GM19351 (cell line): Measurements from ENCODE around the gene DNM1L.

Experiments
- ATAC-seq: cut with Tn5 transposase; IDR thresholded peaks from one replicate; pipeline ENCODE4 v1.9.1; 2021; ENCODE audit warnings: mild to moderate bottlenecking, moderate library complexity; ENCODE audit not compliant: unreplicated experiment

DNM1L gene

GRCh38 chr12:32679091-32679919 lies at the start of gene DNM1L:
Gene DNM1L, plus strand, starts transcription at chr12:32679301. Its CDS starts 63 bp downstream, at chr12:32679364.
- ATAC-seq: peak; percentile 92

DNA sequence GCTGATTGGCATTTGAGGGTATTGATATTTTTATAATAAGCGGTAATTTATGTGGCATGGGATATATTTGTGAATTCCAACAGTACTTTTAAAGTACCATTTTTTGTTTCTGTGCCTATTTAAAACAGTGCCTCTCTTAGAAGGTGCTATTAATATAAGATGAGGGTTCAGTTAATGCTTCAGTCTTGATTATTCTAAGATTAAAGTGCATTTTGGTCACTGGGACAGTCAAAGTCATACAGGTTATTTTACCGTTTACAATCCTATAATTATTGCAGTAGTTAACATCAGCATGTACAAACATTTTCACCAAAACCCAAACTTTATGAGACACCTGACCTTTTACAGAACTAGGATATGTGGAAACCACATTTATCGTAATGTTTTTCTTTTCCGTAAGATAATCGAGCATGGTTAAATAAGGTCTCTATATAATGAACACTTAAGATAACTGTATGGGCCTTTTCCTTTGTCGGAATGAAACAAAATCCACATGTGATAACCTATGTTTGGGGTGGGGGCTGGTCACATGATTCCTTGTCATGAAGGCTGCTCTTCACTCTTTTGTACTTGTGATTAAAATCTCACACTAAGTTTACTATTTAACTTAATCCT lies 37.7 kb upstream of the DNM1L start:
- ATAC-seq: no peak

DNA sequence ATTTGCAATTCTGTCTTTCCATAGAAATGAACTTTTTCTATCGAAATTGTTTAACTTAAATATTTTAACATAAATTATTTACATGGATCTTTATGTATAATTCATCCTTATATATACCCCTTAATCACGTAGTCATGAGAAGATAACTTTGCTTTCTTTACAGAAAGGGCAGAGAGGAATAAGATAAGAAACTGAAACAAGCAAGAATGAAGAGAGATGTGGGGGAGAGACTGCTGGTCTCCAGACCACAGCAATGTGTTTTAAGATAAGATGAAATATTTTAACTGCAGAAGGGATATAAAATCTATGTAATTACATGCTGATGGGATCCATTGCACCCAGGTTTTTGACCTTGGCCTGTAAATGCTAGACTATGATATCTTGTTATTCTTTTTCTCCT lies 34.7 kb upstream of the DNM1L start:
- ATAC-seq: no peak

DNA sequence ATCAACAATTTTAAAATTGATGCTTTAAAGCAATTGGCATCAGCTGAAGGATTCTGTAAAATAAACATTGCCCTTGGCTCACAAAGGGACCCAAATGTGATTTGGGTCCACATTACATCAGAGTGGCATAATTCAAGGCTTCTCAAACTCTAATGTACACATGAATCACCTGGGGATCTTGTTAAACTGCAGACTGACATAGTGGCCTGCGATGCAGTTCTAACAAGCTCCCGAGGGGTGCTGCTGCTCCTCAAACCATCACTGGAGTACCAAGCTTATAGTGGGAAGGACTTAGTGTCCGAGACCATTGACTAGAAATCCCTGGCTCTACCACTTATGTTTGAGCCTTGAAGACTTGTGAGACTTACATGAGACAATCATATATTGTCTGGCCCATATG lies 31.8 kb upstream of the DNM1L start:
- ATAC-seq: no peak

DNA sequence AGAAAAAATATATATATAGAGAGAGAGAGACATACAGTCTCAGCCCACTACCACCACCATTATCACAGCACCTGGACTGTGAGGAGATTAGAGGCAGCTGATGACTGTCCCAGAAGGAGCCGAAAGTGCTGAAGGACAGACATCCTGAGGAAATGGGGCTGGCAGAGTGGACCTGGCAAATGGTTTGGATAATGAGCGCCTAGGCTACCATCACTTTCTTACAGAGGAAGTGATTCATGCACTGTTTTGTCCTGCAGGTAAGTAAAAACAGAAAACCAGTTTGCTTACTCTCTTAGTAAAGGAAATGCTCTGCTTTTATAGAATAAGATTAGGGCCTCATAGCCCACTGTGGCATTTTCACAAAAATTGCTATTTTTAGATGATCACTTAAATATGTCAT lies 28.6 kb upstream of the DNM1L start:
- no peak for ATAC-seq

GRCh38 chr12:32651151-32651955 lies 27.7 kb upstream of the DNM1L start:
- no peak for ATAC-seq

DNA sequence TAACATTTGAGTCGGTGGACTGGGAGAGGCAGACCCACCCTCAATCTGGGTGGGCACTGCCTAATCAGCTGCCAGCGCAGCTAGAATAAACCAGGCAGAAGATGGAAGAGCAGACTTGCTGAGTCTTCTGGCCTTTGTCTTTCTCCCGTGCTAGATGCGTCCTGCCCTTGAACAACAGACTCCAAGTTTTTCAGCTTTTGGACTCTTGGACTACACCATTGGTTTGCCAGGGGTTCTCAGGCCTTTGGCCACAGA lies 27.2 kb upstream of the DNM1L start:
- ATAC-seq: no peak

GRCh38 chr12:32659908-32660440 lies 19.1 kb upstream of the DNM1L start:
- ATAC-seq: no peak

- no peak for ATAC-seq
Observed at GRCh38 chr12:32661706-32662105, 17.4 kb upstream of the DNM1L start.

- ATAC-seq: no peak
Observed at GRCh38 chr12:32662665-32663064, 16.4 kb upstream of the DNM1L start.

GRCh38 chr12:32666018-32666417 lies 13.1 kb upstream of the DNM1L start:
- ATAC-seq: no peak

- no peak for ATAC-seq
Observed at GRCh38 chr12:32669584-32669983, 9.5 kb upstream of the DNM1L start.

GRCh38 chr12:32671930-32672780 lies 6.9 kb upstream of the DNM1L start:
- ATAC-seq: peak; percentile 54

GRCh38 chr12:32679920-32680237 lies 778 bp downstream of the DNM1L start:
- no peak for ATAC-seq

DNA sequence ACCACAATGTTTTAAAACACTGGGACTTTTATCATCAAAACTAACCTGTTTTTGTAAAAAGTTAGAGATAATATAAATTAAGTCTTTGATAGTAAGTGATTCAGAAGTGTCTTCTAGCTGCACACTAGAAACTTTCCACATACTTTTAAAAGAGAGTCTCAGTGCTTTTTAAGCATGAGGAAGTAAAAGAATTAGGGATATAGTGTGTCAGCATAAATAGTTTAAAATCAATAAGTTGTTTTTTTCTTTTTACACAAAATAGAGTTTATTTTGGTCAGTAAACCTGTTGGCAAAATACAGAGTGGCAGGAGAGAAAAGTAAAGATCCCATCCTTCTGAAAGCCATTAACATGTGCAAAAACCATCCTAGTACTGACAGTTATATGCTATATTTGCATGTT lies 1.7 kb downstream of the DNM1L start:
- no peak for ATAC-seq

- no peak for ATAC-seq
Observed at GRCh38 chr12:32681272-32681671, 2.2 kb downstream of the DNM1L start.

DNA sequence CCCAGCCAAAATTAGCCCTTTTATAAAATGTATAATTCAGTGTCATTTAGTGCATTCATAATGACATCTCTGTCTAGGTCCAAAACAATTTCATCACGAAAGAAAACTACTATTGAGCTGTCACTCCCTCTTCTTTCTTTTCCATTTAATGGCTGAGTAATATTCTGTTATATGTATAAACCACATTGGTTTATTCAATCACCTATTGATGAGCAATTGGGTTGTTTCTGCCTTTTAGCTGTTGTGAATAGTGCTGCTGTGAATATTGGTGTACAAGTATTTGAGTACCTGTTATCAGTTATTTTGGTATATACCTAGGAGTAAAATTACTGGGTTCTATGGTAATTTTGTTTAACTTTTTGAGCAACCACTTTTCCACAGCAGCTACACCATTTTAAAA lies 7.2 kb downstream of the DNM1L start:
- no peak for ATAC-seq

DNA sequence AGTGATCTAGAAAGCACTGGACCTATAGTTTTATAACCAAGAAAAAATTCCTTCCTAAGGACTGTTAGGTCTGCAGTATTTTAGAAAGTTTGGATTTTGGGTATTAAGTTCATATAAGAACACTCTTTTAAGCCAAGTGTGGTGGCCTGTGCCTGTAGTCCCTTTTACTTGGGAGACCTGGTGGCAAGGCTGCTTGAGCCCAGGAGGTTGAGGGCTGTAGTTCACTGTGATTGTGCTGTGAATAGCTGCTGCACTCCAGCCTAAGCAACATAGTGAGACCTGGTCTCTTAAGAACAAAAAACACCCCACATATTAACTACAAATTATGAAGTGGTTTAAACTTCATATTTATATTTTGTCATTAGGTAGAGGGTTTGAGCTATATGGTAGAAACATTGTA lies 9.7 kb downstream of the DNM1L start:
- no peak for ATAC-seq

- ATAC-seq: no peak
Observed at GRCh38 chr12:32690927-32691326, 11.8 kb downstream of the DNM1L start.

GRCh38 chr12:32692358-32692757 lies 13.3 kb downstream of the DNM1L start:
- no peak for ATAC-seq

DNA sequence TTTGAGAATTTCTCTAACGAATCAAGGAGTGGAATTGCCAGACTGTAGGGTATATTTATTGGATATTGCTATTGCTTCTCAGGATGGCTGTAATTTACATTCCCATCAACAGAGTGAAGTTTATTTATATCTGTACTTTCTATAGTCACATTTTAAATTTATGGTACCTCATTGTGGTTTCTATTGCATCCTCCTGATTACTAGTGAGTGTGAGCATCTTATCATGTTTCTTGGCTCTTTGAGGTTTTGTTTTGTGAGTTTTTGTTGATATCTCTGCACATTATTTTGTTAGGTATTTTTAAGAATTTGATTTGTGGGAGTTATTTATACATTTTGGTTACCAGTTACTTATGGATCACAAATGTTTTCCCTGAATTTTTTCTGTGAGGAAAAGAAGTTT lies 13.9 kb downstream of the DNM1L start:
- no peak for ATAC-seq
